Stomach (tissue), 9 donors: ENCODE results near the gene FOXJ3. TPM values are rescaled to one million over a fixed set of nuclear protein-coding genes. Genes with fewer than 3 reads are reported as not detected.

Experiments used
- DNase-seq, 2 donors: peaks; one replicate each; pipeline versions ENCODE4 v3.0.0 to v3.0.0-alpha.2; 2013 to 2019
- H3K27ac ChIP-seq, 5 donors: fragments of 200-600 bp in 4 of 5; sonication (generic) in 4 of 5; one replicate each; pipeline ENCODE4 v1.5.1; 2013 to 2019; ENCODE audit warnings: mild to moderate bottlenecking in 1 of 5, moderate library complexity in 1 of 5
- H3K27me3 ChIP-seq, 3 donors: fragments of 200-600 bp; sonication (generic); one replicate each; pipeline ENCODE4 v1.5.1; 2017 to 2019; ENCODE audit warnings: mixed run types in 1 of 3
- H3K36me3 ChIP-seq, 4 donors: fragments of 200-600 bp; sonication (generic); 1 replicate in 3 of 4; 2 replicates in 1 of 4; pipeline ENCODE4 v1.5.1; 2016 to 2019
- H3K4me1 ChIP-seq, 4 donors: fragments of 200-600 bp; sonication (generic); one replicate each; pipeline ENCODE4 v1.5.1; 2016 to 2019
- H3K4me3 ChIP-seq, 4 donors: fragments of 200-600 bp; sonication (generic) in 3 of 4; one replicate each; pipeline ENCODE4 v1.5.1; 2016 to 2019; ENCODE audit warnings: mild to moderate bottlenecking in 1 of 4
- H3K9me3 ChIP-seq, 4 donors: fragments of 200-600 bp; sonication (generic); one replicate each; pipeline ENCODE4 v1.5.1; 2016 to 2019
- CTCF ChIP-seq, 7 experiments: fragments of 450-650 bp in 4 of 7; fragments of 200-600 bp in 3 of 7; sonication (generic) in 3 of 7; IDR thresholded peaks; one replicate each; pipeline ENCODE4 v1.5.1; 2016 to 2019; ENCODE audit warnings: antibody characterized with exemption in 7 of 7, control low read depth in 2 of 7, mild to moderate bottlenecking in 1 of 7
- EP300 ChIP-seq: sonication (generic); formaldehyde crosslinking; IDR thresholded peaks from one replicate; pipeline ENCODE4 v1.6.1; 2017; ENCODE audit warnings: antibody characterized with exemption
- POLR2A ChIP-seq, 4 donors: fragments of 450-650 bp; IDR thresholded peaks; one replicate each; pipeline ENCODE4 v1.6.1; 2016; ENCODE audit warnings: antibody characterized with exemption in 4 of 4, control low read depth in 2 of 4, mild to moderate bottlenecking in 1 of 4, moderate library complexity in 1 of 4
- POLR2AphosphoS5 ChIP-seq, 3 donors: sonication (generic); formaldehyde crosslinking; IDR thresholded peaks; one replicate each; pipeline ENCODE4 v1.6.1; 2016; ENCODE audit warnings: antibody characterized with exemption in 3 of 3
- WGBS, 5 donors: extraction: QIAGEN DNeasy Blood & Tissue Kit in 3 of 5; methylation state at CpG; one replicate each; pipeline versions ENCODE4 v1.1.5 to v1.1.7; 2013 to 2018; 5-methylcytosine and 5-hydroxymethylcytosine counted together
- intact Hi-C: fragments of 100-400 bp; cut with DNase I; formaldehyde crosslinking; loops from one replicate; pipeline ENCODE4 v1.15.1; 2023; ENCODE audit warnings: low total_unique reads
- polyA plus RNA-seq, 3 donors: library from polyadenylated mRNA; stranded (reverse); fragments of 200-250 nt; gene quantifications; one replicate each; pipeline ENCODE4 v1.2.3, GENCODE V29; 2013
- total RNA-seq, 5 donors: library from RNA; depleted of rRNA; stranded (reverse); fragments of >200 nt; gene quantifications; one replicate each; pipeline versions ENCODE4 v1.1.0 to v1.2.3, GENCODE V29; 2014 to 2016
- donor health status: healthy with polysubstance abuse.
- donor health status: Bipolar disorder and iron deficiency.
- donor health status: healthy.

The FOXJ3 gene
- total and polyA plus RNA-seq, 8 donors: 8.3 to 57.3 (median 12.3) TPM

GRCh38 chr1:42231253-42231652 lies 103.8 kb downstream of the FOXJ3 start:
- DNase-seq: no peak
- intact Hi-C loops: no loop called here
- peaks cover 0 to 12% (median 4%) of the 10 kb centered on the region in 4 donors for H3K9me3 ChIP-seq
- peaks cover 0 to 28% (median 7%) of the 10 kb centered on the region in 4 donors for H3K4me1 ChIP-seq
- H3K27me3 ChIP-seq: no peaks in the 10 kb centered on the region
- H3K4me3 ChIP-seq: no peak overlapping the region
- 94 to 96% (median 95%) methylated on average over 7 of the region's 7 CpGs for WGBS, 5 donors
- peaks cover 0 to 7% (median 3%) of the 10 kb centered on the region in 4 donors for H3K36me3 ChIP-seq
- H3K27ac ChIP-seq: no peak overlapping the region
- TF ChIP-seq POLR2AphosphoS5 (IDR thresholded peaks at IDR 0.05) (no peak), POLR2A (IDR thresholded peaks at IDR 0.05) (no peak), CTCF (IDR thresholded peaks at IDR 0.05) (no peak), EP300 (no peak)

- DNase-seq: no peak
- Histone ChIP-seq H3K4me1 (peaks cover 0 to 34% (median 7%) of the 10 kb centered on the region in 4 donors), H3K27me3 (no peaks in the 10 kb centered on the region), H3K9me3 (no peaks in the 10 kb centered on the region), H3K36me3 (no peaks in the 10 kb centered on the region), H3K4me3 (no peak overlapping the region), H3K27ac (no peak overlapping the region)
- TF ChIP-seq CTCF (IDR thresholded peaks at IDR 0.05) (no peak), EP300 (no peak), POLR2AphosphoS5 (IDR thresholded peaks at IDR 0.05) (no peak), POLR2A (IDR thresholded peaks at IDR 0.05) (no peak)
- intact Hi-C loops: no loop called here
- WGBS, 5 donors: 90 to 93% (median 90%) methylated on average over 6 of the region's 6 CpGs
Observed at GRCh38 chr1:42228938-42229337, 106.1 kb downstream of the FOXJ3 start.

- TF ChIP-seq POLR2AphosphoS5 (IDR thresholded peaks at IDR 0.05) (no peak), CTCF (IDR thresholded peaks at IDR 0.05) (no peak), POLR2A (IDR thresholded peaks at IDR 0.05) (no peak), EP300 (no peak)
- no peak for DNase-seq
- intact Hi-C loops: no loop called here
- H3K27me3 ChIP-seq: no peaks in the 10 kb centered on the region
- no peaks in the 10 kb centered on the region for H3K36me3 ChIP-seq
- H3K9me3 ChIP-seq: no peaks in the 10 kb centered on the region
- peaks cover 0 to 40% (median 19%) of the 10 kb centered on the region in 4 donors for H3K4me1 ChIP-seq
- H3K4me3 ChIP-seq: no peak overlapping the region
- no peak overlapping the region for H3K27ac ChIP-seq
- WGBS, 5 donors: 88 to 92% (median 91%) methylated on average over 1 of the region's 1 CpG
Observed at GRCh38 chr1:42223036-42223435, 112.0 kb downstream of the FOXJ3 start.

GRCh38 chr1:42221952-42222606 lies 113.0 kb downstream of the FOXJ3 start:
- no peaks in the 10 kb centered on the region for H3K36me3 ChIP-seq
- DNase-seq: no peak
- intact Hi-C loops: no loop called here
- 85 to 98% (median 91%) methylated on average over 2 of the region's 2 CpGs for WGBS, 5 donors
- H3K4me3 ChIP-seq: no peak overlapping the region
- no peak overlapping the region for H3K27ac ChIP-seq
- TF ChIP-seq EP300: no peak
- TF ChIP-seq POLR2AphosphoS5 (IDR thresholded peaks at IDR 0.05): no peak
- TF ChIP-seq POLR2A (IDR thresholded peaks at IDR 0.05): no peak
- TF ChIP-seq CTCF (IDR thresholded peaks at IDR 0.05): no peak
- H3K9me3 ChIP-seq: no peaks in the 10 kb centered on the region
- H3K27me3 ChIP-seq: no peaks in the 10 kb centered on the region
- H3K4me1 ChIP-seq: peaks cover 0 to 38% (median 18%) of the 10 kb centered on the region in 4 donors
